HEK293 (cell line): Measurements from ENCODE around the gene ADAMTS13.

Source experiments
- HOXA7 ChIP-seq: sonication (generic); formaldehyde crosslinking; IDR thresholded peaks from 2 replicates; pipeline ENCODE4 v1.8.1; 2022; ENCODE audit warnings: missing genetic modification reagents, borderline replicate concordance
- KLF16 ChIP-seq: fragments of 450-650 bp; formaldehyde crosslinking; IDR thresholded peaks from 2 replicates; pipeline ENCODE4 v1.5.1; 2017; ENCODE audit warnings: missing biosample characterization, missing genetic modification characterization
- KLF8 ChIP-seq: fragments of 450-650 bp; formaldehyde crosslinking; IDR thresholded peaks from 2 replicates; pipeline ENCODE4 v1.5.1; 2016; ENCODE audit warnings: missing biosample characterization, missing genetic modification characterization
- ZBTB1 ChIP-seq: fragments of 450-650 bp; formaldehyde crosslinking; IDR thresholded peaks from 2 replicates; pipeline ENCODE4 v1.5.1; 2016; ENCODE audit warnings: missing biosample characterization, missing genetic modification characterization
- ZBTB8A ChIP-seq: fragments of 450-650 bp; formaldehyde crosslinking; IDR thresholded peaks from 2 replicates; pipeline ENCODE4 v1.5.1; 2016; ENCODE audit warnings: missing biosample characterization, missing genetic modification characterization
- ZIC2 ChIP-seq: fragments of 450-650 bp; formaldehyde crosslinking; IDR thresholded peaks from 2 replicates; pipeline ENCODE4 v1.5.1; 2016; ENCODE audit warnings: missing biosample characterization, missing genetic modification characterization
- ZNF223 ChIP-seq: fragments of 450-650 bp; formaldehyde crosslinking; IDR thresholded peaks from 2 replicates; pipeline ENCODE4 v1.5.1; 2016; ENCODE audit warnings: missing biosample characterization, missing genetic modification characterization
- ZNF292 ChIP-seq: fragments of 450-650 bp; formaldehyde crosslinking; IDR thresholded peaks from 2 replicates; pipeline ENCODE4 v1.5.1; 2016; ENCODE audit warnings: low read depth, missing biosample characterization, missing genetic modification characterization, borderline replicate concordance
- ZNF324 ChIP-seq: fragments of 450-650 bp; formaldehyde crosslinking; IDR thresholded peaks from 2 replicates; pipeline ENCODE4 v1.5.1; 2016; ENCODE audit warnings: missing biosample characterization, missing genetic modification characterization
- ZNF37A ChIP-seq: fragments of 450-650 bp; IDR thresholded peaks from 2 replicates; pipeline ENCODE4 v1.5.1; 2018; ENCODE audit warnings: missing biosample characterization, missing genetic modification characterization
- ZNF48 ChIP-seq: fragments of 450-650 bp; formaldehyde crosslinking; IDR thresholded peaks from 2 replicates; pipeline ENCODE4 v1.5.1; 2016; ENCODE audit warnings: missing biosample characterization, missing genetic modification characterization
- ZNF529 ChIP-seq: fragments of 450-650 bp; formaldehyde crosslinking; IDR thresholded peaks from 2 replicates; pipeline ENCODE4 v1.5.1; 2017; ENCODE audit warnings: missing genetic modification characterization, missing biosample characterization; ENCODE audit not compliant: insufficient replicate concordance
- ZNF548 ChIP-seq: fragments of 450-650 bp; formaldehyde crosslinking; IDR thresholded peaks from 2 replicates; pipeline ENCODE4 v1.5.1; 2016; ENCODE audit warnings: missing biosample characterization, missing genetic modification characterization
- ZNF660 ChIP-seq: fragments of 450-650 bp; IDR thresholded peaks from 2 replicates; pipeline ENCODE4 v1.5.1; 2018; ENCODE audit warnings: missing biosample characterization, mild to moderate bottlenecking, missing genetic modification characterization
- ZNF664 ChIP-seq: fragments of 450-650 bp; formaldehyde crosslinking; IDR thresholded peaks from 2 replicates; pipeline ENCODE4 v1.5.1; 2016; ENCODE audit warnings: missing biosample characterization, missing genetic modification characterization
- ZNF777 ChIP-seq: fragments of 450-650 bp; formaldehyde crosslinking; IDR thresholded peaks from 2 replicates; pipeline ENCODE4 v1.5.1; 2017; ENCODE audit warnings: missing biosample characterization, missing genetic modification characterization, borderline replicate concordance
- TF ChIP-seq, protein P1 (sequence below): fragments of 450-650 bp; formaldehyde crosslinking; IDR thresholded peaks from 2 replicates; pipeline ENCODE4 v1.5.1; 2017; ENCODE audit warnings: missing biosample characterization, missing genetic modification characterization
- TF ChIP-seq, protein P2 (sequence below): fragments of 450-650 bp; formaldehyde crosslinking; IDR thresholded peaks from 2 replicates; pipeline ENCODE4 v1.5.1; 2016; ENCODE audit warnings: missing biosample characterization, missing genetic modification characterization
- TF ChIP-seq, protein P3 (sequence below): fragments of 450-650 bp; formaldehyde crosslinking; IDR thresholded peaks from 2 replicates; pipeline ENCODE4 v1.5.1; 2017; ENCODE audit warnings: missing biosample characterization, mild to moderate bottlenecking, missing genetic modification characterization, moderate library complexity
- TF ChIP-seq, protein P4 (sequence below): fragments of 450-650 bp; formaldehyde crosslinking; IDR thresholded peaks from 2 replicates; pipeline ENCODE4 v1.5.1; 2016; ENCODE audit warnings: missing biosample characterization, missing genetic modification characterization, low read depth
- TF ChIP-seq, protein P5 (sequence below): fragments of 450-650 bp; formaldehyde crosslinking; IDR thresholded peaks from 2 replicates; pipeline ENCODE4 v1.5.1; 2016; ENCODE audit warnings: missing biosample characterization, missing genetic modification characterization
- TF ChIP-seq, protein P6 (sequence below): fragments of 450-650 bp; formaldehyde crosslinking; IDR thresholded peaks from 2 replicates; pipeline ENCODE4 v1.5.1; 2016; ENCODE audit warnings: missing biosample characterization, missing genetic modification characterization
- TF ChIP-seq, protein P7 (sequence below): fragments of 450-650 bp; formaldehyde crosslinking; IDR thresholded peaks from 2 replicates; pipeline ENCODE4 v1.5.1; 2016; ENCODE audit warnings: missing biosample characterization, missing genetic modification characterization
- TF ChIP-seq, protein P8 (sequence below): fragments of 450-650 bp; formaldehyde crosslinking; IDR thresholded peaks from 2 replicates; pipeline ENCODE4 v1.5.1; 2016; ENCODE audit warnings: missing biosample characterization, missing genetic modification characterization

ADAMTS13 gene

DNA sequence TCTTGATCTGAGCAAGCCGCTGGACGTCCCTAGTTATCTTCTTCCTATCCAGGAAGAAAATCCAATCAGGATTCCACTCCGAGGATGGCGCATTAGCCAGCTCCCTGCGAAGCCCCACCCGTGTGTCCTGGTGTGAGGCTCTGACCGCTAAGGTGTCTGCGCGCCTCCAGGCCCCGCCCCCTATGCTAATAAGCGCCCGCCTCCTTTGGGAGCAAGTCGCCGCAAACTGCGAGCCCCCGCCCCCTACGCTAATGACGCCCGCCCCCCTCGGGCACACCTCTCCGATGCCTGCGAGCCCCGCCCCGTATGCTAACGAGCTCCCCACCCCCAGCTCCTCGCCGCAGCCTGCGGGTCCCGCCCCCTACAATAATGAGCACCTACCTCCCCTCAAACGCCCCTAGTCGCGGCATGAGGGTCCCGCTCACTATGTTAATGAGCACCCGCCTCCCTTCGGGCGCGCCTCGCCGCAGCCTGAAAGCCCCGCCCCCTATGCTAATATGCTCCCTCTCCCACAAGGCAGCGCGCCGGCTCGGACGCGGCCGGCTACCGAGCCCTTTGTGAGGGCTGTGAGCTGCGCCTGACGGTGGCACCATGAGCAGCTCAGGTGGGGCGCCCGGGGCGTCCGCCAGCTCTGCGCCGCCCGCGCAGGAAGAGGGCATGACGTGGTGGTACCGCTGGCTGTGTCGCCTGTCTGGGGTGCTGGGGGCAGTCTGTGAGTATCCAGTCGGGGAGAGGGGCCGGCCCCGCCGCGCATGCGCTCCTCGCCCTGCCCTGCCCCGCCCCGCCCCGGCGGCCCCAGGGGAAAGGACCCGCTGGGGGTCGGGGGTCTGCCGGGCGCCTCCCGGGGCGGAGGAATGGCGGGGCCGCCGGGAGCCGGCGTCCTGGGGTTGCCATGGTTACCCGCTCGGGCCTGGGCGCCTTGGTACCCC, 37.6 kb downstream of the ADAMTS13 start, which contains the start of gene CACFD1 (continued):
- TF ChIP-seq ZNF223 (tag by site-specific recombination) (no peak), HOXA7 (CRISPR knock-in tag) (no peak), ZBTB8A (tag by site-specific recombination) (peak; percentile 97), ZNF660 (tag by site-specific recombination) (0 out of 2 replicates have a peak, but pooled peaks have one; percentile 16), KLF8 (tag by site-specific recombination) (peak; percentile 10; the same call in 1 of the 2 replicates), ZNF48 (tag by site-specific recombination) (no peak), ZNF324 (peak; percentile 56; the same call in 1 of the 2 replicates), ZBTB1 (no peak), ZNF529 (tag by site-specific recombination) (no peak), ZIC2 (peak; percentile 89), ZNF292 (no peak), KLF16 (tag by site-specific recombination) (0 out of 2 replicates have a peak, but pooled peaks have one; percentile 56), ZNF37A (tag by site-specific recombination) (no peak), ZNF664 (tag by site-specific recombination) (no peak), ZNF548 (tag by site-specific recombination) (no peak), ZNF777 (tag by site-specific recombination) (peak; percentile 99)
- TF ChIP-seq, protein P1, sequence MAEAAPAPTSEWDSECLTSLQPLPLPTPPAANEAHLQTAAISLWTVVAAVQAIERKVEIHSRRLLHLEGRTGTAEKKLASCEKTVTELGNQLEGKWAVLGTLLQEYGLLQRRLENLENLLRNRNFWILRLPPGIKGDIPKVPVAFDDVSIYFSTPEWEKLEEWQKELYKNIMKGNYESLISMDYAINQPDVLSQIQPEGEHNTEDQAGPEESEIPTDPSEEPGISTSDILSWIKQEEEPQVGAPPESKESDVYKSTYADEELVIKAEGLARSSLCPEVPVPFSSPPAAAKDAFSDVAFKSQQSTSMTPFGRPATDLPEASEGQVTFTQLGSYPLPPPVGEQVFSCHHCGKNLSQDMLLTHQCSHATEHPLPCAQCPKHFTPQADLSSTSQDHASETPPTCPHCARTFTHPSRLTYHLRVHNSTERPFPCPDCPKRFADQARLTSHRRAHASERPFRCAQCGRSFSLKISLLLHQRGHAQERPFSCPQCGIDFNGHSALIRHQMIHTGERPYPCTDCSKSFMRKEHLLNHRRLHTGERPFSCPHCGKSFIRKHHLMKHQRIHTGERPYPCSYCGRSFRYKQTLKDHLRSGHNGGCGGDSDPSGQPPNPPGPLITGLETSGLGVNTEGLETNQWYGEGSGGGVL: peak; percentile 53
- TF ChIP-seq, protein P2, sequence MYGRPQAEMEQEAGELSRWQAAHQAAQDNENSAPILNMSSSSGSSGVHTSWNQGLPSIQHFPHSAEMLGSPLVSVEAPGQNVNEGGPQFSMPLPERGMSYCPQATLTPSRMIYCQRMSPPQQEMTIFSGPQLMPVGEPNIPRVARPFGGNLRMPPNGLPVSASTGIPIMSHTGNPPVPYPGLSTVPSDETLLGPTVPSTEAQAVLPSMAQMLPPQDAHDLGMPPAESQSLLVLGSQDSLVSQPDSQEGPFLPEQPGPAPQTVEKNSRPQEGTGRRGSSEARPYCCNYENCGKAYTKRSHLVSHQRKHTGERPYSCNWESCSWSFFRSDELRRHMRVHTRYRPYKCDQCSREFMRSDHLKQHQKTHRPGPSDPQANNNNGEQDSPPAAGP (tag by site-specific recombination): peak; percentile 54; the same call in 1 of the 2 replicates
- TF ChIP-seq, protein P3, sequence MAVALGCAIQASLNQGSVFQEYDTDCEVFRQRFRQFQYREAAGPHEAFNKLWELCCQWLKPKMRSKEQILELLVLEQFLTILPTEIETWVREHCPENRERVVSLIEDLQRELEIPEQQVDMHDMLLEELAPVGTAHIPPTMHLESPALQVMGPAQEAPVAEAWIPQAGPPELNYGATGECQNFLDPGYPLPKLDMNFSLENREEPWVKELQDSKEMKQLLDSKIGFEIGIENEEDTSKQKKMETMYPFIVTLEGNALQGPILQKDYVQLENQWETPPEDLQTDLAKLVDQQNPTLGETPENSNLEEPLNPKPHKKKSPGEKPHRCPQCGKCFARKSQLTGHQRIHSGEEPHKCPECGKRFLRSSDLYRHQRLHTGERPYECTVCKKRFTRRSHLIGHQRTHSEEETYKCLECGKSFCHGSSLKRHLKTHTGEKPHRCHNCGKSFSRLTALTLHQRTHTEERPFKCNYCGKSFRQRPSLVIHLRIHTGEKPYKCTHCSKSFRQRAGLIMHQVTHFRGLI (tag by site-specific recombination): peak; percentile 83
- TF ChIP-seq, protein P4, sequence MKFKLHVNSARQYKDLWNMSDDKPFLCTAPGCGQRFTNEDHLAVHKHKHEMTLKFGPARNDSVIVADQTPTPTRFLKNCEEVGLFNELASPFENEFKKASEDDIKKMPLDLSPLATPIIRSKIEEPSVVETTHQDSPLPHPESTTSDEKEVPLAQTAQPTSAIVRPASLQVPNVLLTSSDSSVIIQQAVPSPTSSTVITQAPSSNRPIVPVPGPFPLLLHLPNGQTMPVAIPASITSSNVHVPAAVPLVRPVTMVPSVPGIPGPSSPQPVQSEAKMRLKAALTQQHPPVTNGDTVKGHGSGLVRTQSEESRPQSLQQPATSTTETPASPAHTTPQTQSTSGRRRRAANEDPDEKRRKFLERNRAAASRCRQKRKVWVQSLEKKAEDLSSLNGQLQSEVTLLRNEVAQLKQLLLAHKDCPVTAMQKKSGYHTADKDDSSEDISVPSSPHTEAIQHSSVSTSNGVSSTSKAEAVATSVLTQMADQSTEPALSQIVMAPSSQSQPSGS (tag by site-specific recombination): no peak
- TF ChIP-seq, protein P5, sequence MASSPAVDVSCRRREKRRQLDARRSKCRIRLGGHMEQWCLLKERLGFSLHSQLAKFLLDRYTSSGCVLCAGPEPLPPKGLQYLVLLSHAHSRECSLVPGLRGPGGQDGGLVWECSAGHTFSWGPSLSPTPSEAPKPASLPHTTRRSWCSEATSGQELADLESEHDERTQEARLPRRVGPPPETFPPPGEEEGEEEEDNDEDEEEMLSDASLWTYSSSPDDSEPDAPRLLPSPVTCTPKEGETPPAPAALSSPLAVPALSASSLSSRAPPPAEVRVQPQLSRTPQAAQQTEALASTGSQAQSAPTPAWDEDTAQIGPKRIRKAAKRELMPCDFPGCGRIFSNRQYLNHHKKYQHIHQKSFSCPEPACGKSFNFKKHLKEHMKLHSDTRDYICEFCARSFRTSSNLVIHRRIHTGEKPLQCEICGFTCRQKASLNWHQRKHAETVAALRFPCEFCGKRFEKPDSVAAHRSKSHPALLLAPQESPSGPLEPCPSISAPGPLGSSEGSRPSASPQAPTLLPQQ (tag by site-specific recombination): 0 out of 2 replicates have a peak, but pooled peaks have one; percentile 16
- TF ChIP-seq, protein P6, sequence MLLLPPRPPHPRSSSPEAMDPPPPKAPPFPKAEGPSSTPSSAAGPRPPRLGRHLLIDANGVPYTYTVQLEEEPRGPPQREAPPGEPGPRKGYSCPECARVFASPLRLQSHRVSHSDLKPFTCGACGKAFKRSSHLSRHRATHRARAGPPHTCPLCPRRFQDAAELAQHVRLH (tag by site-specific recombination): no peak
- TF ChIP-seq, protein P7, sequence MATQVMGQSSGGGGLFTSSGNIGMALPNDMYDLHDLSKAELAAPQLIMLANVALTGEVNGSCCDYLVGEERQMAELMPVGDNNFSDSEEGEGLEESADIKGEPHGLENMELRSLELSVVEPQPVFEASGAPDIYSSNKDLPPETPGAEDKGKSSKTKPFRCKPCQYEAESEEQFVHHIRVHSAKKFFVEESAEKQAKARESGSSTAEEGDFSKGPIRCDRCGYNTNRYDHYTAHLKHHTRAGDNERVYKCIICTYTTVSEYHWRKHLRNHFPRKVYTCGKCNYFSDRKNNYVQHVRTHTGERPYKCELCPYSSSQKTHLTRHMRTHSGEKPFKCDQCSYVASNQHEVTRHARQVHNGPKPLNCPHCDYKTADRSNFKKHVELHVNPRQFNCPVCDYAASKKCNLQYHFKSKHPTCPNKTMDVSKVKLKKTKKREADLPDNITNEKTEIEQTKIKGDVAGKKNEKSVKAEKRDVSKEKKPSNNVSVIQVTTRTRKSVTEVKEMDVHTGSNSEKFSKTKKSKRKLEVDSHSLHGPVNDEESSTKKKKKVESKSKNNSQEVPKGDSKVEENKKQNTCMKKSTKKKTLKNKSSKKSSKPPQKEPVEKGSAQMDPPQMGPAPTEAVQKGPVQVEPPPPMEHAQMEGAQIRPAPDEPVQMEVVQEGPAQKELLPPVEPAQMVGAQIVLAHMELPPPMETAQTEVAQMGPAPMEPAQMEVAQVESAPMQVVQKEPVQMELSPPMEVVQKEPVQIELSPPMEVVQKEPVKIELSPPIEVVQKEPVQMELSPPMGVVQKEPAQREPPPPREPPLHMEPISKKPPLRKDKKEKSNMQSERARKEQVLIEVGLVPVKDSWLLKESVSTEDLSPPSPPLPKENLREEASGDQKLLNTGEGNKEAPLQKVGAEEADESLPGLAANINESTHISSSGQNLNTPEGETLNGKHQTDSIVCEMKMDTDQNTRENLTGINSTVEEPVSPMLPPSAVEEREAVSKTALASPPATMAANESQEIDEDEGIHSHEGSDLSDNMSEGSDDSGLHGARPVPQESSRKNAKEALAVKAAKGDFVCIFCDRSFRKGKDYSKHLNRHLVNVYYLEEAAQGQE: no peak
- TF ChIP-seq, protein P8, sequence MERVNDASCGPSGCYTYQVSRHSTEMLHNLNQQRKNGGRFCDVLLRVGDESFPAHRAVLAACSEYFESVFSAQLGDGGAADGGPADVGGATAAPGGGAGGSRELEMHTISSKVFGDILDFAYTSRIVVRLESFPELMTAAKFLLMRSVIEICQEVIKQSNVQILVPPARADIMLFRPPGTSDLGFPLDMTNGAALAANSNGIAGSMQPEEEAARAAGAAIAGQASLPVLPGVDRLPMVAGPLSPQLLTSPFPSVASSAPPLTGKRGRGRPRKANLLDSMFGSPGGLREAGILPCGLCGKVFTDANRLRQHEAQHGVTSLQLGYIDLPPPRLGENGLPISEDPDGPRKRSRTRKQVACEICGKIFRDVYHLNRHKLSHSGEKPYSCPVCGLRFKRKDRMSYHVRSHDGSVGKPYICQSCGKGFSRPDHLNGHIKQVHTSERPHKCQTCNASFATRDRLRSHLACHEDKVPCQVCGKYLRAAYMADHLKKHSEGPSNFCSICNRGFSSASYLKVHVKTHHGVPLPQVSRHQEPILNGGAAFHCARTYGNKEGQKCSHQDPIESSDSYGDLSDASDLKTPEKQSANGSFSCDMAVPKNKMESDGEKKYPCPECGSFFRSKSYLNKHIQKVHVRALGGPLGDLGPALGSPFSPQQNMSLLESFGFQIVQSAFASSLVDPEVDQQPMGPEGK: peak; percentile 82
